ENCODE data around the gene DUSP9.
A peak's percentile ranks its signal among the peaks of the same experiment; 100 is the strongest.
"Not testable (repeated sequence)": the region's sequence is repeated elsewhere in the genome, so short reads cannot be mapped to it uniquely, and the experiment has no call there.

The DUSP9 gene, protein sequence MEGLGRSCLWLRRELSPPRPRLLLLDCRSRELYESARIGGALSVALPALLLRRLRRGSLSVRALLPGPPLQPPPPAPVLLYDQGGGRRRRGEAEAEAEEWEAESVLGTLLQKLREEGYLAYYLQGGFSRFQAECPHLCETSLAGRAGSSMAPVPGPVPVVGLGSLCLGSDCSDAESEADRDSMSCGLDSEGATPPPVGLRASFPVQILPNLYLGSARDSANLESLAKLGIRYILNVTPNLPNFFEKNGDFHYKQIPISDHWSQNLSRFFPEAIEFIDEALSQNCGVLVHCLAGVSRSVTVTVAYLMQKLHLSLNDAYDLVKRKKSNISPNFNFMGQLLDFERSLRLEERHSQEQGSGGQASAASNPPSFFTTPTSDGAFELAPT

DNA sequence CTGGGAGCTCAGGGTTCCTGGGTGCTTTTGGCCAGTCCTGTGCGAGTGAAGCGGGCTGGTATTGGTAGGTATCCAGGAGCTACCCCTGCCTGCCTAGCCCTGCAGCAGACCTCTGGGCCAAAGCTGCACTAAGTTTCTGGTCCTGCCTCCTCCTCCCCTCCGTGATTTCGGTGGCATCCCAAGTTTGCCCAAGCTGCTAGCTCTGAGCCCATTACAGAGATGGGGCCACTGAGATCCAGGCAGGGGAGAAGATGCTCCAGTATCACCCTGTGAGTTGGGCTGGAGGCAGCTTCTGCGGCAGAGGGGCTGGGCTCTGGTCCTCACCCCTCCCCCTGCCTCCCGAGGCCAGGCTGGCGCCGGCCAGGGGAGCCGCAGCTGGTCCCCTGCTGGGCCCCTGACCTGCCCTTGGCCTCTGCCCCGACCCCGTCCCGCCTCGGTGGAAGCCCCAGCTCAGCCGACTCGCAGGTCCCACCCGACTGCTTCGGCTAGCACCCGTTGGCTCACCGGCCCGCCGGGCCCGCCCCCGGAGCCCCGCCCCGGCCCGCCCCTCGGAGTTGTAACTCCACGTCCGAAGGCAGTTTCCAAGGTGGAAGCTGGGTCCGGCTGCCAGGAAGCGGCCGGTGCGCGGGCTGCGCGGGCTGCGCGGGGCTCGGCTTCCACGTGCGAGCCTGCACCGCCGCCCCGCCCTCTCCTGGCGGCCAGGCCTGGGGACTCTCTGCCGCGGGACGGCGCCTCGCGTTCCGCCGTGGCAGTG, at the start of gene DUSP9:
Gene DUSP9 (plus strand): TSS at position 584 of the 754 bp plus-strand sequence. CDS start 751 bp downstream, outside the sequence.
- peak; percentile 37 for DNase-seq (ENCODE audit: low spot score)

DNA sequence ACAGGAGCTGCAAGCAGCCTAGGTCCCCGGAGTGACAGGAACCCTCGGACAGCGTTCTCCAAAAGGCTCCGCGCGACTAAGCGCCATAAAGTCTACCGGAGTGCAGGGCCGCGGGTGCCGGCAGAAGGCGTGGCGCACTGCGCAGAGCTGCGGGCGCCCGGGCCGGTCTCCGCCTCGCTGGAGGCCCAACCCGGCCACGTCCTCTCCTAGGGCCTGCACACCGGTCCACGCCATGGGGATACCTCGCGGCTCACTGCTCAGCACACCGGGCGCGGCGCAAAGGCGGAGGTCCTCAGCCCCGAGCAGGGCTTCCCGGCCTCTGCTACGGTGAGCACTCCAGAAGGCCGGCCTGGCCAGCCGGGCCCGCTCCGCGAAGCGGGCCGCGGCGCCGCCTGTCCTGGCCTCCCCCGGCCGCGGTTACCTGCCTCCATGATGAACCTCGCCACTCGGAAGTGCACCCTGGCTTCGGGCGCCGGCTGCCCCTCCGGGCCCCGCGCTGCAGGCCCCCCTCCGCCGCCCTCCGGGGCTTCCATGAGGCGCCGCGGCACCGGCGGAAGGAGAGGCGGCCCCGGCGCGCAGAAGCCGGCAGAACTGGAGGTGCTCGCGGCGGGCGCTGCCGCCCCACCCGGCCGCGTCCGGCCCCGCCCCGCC, 48.3 kb upstream of the DUSP9 start, which contains the start of gene CCNQ:
Gene CCNQ (minus strand): TSS at position 599 of the 651 bp plus-strand sequence. CDS start 66 bp downstream, at position 533.
- peak; percentile 31 for DNase-seq (ENCODE audit: low spot score)

DNA sequence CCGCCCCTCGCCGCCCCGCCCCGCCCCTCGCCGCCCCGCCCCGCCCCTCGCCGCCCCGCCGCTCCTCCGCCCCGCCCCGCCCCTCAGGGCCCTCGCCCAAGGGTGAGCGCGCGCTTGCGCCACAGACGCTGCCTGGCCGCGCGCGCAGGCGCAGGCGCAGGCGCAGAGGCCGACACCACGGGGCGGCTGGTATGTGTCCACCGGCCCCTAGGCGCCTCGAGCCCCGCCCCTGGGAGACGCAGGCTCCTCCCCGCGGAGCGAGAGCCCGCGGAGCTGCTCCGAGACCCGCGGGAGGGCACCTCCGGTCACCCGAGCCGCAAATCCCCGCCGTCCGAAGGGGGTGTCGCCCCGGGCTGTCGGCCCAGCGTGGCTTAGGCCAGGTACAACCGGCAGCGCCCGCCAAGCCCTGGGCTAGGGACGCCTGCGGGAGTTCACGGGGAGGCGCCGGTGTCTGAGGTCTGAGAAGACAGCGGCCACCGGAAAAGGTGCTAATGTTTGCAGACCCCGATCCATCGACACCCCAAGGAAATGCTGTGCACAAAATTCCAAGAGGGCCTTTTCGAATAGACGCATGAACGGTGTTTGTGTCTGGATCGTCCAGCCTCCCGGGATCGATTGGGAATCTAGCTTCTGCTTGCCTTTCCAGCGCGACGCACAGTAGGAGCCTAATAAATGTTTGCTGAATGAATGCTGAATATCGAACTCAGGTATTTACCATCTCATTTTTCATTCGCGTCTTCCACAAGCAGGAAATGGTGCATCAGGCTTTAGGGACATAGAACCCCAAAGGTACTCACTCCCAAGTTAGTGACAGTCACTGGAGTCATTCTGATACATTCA, 47.6 kb upstream of the DUSP9 start:
- peak; percentile 81 for DNase-seq (ENCODE audit: low spot score)

DNA sequence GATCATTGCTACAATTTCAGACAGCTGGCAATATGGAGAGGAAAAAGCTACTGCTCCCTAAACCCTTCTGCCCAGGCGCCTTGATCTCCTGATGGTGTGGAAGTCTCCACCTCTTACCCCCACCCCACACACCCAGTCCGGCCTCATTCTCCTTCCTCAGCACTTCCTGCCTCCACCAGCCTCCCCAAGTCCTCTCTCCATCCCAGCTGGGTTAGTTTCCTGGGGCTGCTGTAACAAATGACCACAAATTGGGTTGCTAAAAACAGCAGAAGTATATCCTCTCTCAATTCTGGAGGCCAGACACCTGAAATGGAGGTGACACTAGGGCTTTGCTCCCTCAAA, 47.0 kb upstream of the DUSP9 start:
- DNase-seq (ENCODE audit: low spot score) = no peak

DNA sequence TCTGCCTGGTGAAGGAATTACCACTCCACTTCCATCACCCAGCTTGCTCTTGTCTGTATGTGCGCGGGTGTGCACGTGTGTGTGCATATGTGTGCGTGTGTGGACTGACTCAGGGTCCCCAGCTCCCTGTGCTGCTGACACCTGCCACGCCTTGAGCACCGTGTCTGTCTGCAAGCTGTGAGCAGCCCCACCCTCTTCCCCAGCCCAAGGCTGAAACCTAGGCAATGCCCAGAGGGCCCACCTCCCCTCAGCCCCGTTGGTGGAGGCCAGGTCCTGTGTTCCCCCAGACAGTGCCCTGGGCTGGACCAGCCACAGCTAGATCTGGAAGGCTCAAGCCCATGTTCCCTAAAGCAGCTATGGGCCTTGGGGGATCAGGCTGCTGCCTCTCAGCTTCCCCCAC, 46.1 kb upstream of the DUSP9 start:
- no peak for DNase-seq (ENCODE audit: low spot score)

DNA sequence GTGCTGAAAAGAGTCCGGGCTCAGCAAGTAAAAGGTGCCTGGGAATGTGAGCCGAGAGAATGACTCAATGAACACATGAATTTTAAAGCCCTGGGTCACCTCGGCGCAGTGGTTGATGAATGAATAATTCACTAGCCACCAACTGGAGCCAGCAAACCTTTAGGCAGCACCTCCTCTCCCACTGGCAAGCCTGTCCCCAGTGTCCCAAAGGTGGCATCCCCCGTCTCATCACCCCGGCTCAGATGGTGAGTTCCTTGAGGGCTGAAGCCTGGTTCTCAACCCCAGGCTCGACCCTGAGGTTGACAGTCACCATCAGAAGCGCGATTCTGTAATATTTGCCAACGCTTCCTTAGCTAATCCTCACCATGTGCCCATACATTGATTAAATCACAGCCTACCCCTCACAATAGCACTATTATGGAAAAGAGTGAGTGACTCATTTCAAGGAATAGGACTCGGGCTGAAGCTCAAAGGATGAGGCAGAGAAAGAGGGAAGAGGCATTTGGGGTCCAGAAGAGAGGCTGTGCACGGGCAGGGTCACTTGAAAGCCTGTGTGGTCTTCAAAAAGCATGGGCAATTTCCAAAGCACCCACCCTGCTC, 45.4 kb upstream of the DUSP9 start:
- no peak for DNase-seq (ENCODE audit: low spot score)

DNA sequence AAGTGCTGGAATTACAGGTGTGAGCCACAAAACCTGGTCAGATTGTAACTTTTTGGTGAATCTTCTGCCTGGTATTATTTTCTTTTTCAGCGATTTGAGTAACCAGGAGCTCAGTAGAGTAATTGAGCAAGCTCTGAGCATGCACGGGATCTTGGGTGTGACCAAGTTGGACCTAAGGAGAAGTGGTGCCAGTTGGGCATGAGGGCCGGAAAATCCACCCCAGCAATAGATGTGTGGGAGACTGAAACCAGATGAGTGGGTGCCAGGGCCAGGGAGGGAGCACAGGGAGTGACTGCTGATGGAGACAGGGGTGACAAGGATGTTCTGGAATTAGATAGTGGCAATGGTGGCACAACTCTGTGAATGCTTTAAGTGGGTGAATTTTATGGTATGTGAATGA, 44.4 kb upstream of the DUSP9 start:
- no peak for DNase-seq (ENCODE audit: low spot score)

DNA sequence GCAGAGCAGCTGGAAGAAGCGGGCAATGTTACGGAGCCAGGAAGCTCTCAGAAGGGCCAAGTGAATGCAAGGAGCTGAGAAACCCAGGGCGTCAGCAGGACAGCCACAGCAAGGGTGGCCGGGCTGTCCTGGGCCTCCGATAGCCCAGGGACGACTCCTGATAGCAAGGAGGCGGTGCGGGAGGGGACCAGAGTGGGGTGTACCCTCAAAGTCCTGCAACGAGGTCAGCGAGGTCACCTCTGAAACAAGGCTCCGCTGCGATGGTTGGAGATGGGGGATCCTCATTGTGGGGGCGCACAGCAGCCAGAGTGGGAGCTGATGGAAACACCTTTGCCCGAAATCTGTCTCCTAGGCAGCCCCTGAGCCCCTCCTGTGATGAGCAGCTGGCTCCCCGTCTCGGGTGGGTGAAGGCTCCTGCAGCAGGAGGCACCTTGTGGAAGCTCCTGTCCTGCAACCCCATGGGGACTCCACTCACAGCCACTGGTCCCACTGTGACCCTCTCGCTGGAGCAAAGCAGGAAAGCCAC, 43.8 kb upstream of the DUSP9 start:
- DNase-seq (ENCODE audit: low spot score) = no peak

DNA sequence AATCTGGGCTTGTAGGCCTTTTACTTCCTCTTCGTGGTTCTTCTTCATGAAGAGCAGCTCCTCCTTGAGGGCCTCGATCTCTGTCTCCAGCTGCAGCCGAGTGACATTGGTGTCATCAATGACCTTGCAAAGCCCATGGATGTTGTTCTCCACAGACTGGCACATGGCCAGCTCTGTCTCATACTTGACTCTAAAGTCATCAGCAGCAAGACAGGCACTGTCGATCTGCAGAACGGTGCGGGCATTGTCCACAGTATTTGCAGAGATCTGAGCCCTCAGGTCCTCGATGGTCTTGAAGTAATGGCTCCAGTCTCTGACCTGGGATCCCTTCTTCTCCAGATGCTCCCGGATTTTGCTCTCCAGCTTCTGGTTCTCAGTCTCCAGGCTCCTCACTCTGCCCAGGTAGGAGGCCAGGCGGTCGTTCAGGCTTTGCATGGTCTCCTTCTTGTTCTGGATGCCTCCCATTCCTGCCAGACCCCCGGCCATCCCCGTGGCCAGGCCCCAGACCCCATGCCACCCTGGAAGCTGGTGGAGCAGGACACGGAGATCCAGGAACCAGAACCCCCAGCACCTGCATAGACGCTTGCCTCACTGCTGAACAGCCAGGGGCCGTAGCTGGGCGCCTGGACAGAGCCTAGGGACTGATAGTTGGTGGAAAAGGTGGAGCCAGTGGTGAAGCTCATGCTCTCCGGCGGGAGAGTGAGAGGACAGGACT, 42.2 kb upstream of the DUSP9 start:
- DNase-seq (ENCODE audit: low spot score) = not testable (repeated sequence)

DNA sequence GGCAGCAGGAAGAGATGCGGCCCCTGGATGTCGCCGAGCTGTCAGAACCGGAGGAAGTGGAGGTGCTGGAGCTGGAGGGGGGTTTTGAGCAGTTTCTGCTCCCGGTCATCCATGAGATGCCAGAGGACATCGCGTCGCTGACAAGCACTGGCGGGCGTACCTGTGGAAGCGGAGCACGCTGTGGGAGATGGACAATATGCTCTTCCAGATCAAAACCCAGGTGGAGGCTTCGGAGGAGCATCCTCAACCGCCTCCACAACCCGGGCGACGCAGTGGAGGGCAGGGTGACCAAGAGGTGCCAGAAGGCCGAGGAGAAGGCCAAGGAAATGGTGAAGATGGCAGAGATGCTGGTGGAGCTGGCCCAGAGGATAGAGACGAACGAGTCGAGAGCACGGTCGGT, 40.5 kb upstream of the DUSP9 start:
- no peak for DNase-seq (ENCODE audit: low spot score)

DNA sequence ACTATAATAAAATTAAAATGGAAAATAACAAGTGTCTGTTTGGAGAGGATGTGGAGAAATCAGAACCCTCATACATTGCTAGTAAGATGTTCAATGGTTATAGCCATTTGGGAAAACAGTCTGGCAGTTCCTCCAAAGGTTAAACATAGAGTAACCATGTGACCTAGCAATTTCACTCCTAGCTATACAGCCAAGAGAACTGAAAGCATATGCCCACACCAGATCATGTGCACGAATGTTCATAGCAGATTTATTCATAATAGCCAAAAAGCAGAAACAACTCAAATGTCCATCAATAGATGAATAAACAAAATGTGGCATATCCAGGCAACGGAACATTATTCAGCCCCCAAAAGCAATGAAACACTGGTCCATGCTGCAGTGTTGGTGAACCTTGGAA, 38.6 kb upstream of the DUSP9 start:
- no peak for DNase-seq (ENCODE audit: low spot score)

DNA sequence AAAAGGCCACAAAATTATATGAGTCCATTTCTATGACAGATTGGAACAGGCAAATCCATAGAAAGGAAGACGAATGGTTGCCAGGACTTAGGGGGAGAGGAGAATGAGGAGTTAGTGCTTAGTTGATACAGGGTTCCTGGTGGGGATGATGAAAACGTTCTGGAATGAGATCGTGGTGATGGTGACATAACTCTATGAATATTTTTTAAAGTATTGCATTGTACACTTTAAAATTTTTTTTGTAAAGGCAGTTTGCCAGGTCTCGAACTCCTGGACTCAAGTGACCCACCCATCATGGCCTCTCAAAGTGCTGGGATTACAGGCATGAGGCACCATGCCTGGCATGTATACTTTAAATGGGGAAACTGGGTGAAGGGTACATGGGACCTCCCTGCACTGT, 38.2 kb upstream of the DUSP9 start:
- DNase-seq (ENCODE audit: low spot score) = no peak

DNA sequence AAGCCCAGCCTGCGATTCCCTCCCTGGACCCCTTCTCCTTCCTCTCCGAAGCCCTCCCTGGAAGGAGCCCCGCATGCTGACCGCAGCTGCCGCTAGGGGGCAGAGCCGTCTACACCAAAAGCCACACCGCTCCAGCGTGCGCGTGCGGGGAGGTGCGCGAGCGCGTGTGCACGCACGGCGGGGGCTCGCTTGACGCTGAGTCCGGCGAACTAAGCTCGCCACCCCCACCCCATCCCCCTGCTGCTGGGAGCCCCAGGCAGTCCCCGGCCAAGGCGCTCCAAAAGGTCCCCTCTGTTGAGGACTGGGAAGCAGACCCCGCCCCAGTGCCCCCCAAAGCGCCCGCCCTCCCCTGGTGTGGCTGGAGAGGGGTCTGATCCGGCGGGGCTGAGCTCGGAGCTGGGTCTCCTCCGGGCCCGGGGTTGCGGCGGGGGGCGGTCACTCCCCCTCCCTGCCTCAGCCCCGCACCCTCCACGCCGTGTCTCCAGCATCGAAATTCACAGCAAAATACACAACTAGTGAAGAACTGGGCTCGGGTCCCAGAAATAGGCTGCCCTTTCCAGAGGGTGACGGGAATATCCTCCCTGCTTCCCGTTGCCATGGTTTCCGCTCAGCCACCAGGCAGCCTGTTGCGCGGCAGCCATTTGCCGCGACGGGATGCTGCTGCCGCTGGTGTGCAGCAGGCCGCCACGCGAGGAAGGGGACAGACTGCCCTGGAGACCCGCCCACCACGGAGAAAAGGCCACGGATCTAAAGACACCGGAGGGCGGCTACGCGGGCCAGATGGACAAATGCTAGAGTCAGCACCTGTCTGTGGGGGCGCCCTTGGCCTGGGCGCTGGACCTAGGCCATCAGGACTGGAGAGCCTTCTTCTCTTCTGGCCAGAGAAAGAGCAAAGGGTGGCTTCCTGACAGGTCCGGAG, 36.8 kb upstream of the DUSP9 start:
- DNase-seq (ENCODE audit: low spot score) = peak; percentile 39

DNA sequence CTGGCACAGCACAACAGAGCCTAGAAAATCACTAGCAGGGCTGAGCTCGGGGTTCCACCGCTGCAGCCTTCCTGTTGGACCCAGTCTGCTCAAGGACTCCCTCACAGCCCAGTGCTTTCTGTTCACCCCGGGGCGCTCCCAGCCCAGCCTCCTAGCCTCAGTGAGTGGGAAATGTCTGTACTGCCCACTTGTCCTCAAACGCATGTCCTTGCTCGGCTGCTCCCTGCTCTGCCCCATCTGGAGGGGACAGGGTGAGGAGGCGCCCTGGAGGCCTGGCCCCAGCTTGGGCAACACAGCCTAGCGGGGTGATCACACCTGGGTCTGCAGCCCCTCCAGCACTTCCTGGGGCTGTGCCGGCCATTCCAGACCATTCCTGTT, 36.2 kb upstream of the DUSP9 start:
- DNase-seq (ENCODE audit: low spot score) = no peak

DNA sequence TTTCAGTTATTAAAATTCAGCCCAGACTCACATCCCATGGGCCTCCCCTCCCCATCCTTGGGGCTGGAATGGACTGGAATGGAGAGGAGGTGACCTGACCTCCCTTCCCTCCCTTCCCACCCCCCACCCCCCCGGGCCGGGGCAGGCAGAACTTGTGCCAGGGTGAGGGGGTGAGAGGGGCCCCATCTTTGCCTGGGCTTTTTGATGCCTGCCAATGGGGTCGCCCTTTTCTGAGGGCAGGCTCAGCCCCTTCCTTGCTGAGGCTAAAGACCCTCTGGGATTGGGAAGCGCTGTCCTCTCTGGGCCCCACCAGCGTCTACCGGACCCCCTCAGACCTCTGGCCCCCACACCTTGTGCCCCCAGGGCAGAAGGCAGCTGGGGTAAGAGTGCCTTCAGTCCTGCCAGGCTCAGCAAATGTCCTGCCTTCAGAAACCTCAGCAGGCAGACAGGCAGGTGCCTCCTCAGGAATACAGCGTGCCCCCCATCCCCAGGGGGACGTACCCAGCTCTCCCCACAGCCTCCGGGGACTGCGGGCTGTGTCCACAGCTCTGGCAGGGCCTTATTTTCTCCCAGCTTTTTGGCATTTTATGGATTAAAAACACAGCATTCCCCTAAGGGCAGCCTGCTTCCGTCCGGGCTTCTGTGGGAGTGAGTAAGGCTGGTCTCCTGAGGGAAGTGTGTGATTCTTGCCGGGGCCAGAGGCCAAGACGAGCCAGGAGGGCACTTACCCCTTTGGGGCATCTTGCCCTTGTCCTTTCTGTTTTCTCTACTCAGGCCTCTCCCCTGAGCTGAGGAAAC, 35.5 kb upstream of the DUSP9 start:
- DNase-seq (ENCODE audit: low spot score) = no peak

DNA sequence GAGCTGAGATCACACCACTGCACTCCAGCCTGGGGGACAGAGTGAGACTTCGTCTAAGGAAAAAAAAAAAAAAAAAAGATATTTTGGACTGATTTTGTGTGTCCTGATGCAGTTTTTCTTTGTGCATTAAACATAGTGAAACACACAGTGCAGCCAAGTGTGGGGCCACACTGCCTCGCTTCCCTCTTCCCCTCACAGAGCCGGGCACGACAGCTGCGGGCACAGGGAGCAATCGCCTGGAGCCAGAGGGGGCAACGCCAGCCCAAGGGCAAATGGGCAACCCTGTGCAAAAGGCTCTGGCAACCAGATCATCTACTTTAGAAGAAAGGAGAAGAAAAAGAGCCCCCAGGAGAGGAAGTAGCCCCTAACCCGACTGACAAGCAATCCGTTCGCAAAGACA, 34.6 kb upstream of the DUSP9 start:
- no peak for DNase-seq (ENCODE audit: low spot score)

DNA sequence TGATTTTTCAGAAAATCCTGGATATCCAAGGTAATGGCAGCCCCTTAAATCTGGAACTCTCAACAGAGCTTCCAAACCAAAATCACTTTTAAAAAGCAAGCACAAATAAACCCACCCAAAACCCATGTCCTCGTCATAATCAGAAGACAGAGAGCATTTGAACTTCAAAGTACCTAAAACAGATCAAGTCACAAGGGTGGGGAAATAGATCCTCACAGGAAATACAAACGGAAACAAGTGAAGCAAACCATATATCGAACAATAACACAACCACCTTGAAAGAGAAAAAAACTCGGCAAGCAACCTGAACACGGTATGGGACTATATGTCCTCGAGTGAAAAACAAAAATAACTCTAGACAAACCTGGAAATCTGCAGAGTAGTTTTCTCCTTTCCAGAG, 32.2 kb upstream of the DUSP9 start:
- no peak for DNase-seq (ENCODE audit: low spot score)

DNA sequence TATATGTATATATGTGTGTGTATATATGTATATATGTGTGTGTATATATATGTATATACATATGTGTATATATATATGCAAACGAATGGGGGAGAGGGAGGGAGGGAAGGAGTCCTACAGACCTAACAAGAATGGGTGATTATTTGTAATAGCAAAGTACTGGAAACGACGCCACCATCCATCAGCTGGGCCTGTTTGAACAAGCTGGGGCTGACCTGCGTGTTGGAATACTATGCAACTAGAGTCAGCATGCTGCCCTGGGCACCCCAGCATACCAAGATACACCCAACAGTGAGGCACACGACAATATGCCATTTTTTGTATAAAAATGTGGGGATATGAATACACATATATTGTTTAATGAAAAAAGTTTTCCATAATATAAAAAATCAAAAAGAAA, 26.4 kb upstream of the DUSP9 start:
- DNase-seq (ENCODE audit: low spot score) = no peak
